GM21526 (cell line): ENCODE measurements around the gene FSTL4.

Source experiments
- ATAC-seq: cut with Tn5 transposase; IDR thresholded peaks from one replicate; pipeline ENCODE4 v1.9.1; 2021; ENCODE audit warnings: moderate library complexity; ENCODE audit not compliant: unreplicated experiment, low FRiP score

Gene FSTL4

DNA sequence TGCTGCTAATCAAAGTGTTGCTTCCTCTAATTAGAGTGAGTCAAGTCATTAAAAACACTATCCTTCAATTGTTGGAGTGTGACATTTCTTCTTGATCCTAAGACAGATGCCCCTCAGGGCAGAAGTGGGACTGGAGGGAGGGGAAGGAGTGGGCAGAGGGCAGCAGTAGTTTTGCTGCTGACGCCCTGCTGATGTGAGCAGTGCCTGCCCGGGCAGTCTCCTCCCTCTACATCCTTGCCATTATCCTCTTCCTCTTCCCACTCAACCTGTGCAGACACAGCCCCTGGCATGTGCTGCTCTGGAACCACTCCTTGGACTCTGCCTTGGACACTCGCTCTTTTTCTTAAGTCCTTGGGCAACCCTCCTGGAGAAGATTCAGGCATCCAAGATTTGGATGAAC, 328.0 kb downstream of the FSTL4 start:
- ATAC-seq: no peak

DNA sequence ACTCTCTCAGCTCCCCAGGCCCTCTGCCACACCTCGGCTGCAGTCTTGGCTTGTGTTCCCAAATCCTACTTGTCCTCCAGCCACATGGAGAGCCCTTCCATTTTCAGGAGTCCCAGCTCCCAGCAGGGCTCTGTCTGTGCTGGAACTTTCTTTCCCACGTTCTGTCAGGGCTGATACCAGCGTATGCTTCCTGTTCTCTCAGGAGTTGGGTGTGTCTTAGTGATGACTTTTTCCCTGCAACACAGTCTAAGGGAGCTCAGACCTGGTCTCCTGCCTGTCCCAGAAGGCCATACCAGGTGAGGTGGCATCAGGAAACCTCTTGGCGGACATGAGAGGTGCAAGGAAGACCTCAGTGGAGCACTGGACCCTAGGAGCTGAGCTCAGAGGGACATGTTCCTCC, 334.0 kb downstream of the FSTL4 start:
- no peak for ATAC-seq

DNA sequence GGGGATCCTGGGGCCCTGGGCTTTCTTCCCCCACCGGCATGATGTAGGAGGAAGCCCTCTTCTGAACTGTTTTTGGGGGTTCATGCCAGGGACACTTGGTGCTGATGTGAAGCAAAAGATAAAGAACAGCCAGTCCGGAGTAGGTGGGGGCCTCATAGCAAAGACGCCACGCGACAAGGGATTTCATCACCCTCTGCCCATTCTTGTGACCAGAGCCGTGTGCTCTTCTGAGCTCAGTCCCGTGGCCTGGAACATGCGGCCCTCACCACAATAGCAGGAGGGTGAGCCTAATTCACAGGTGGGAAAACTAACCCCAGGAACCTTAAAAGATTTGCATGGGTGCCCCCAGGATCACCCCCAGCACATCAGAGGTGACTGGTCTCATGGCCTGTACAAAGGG, 334.6 kb downstream of the FSTL4 start:
- ATAC-seq: no peak

DNA sequence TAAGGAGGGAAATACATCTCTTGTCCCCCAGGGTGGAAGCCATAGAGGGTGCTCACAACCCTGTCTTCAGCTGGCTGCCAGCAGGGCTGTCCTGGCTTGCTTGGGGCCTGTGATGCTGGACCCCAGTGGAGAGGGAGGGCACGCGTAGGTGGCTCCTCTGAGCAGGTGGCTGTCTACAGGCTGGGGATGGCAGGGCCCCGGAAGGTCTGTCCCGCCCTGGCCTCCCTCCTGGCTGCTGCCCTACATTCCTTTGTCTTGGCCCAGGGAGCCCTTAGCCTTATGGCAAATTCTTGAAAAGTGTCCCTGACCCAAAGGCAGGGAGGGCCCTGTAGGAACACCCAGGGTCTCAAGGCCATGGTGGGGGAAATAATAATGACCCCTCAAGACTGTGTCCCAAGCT, 336.2 kb downstream of the FSTL4 start:
- no peak for ATAC-seq

DNA sequence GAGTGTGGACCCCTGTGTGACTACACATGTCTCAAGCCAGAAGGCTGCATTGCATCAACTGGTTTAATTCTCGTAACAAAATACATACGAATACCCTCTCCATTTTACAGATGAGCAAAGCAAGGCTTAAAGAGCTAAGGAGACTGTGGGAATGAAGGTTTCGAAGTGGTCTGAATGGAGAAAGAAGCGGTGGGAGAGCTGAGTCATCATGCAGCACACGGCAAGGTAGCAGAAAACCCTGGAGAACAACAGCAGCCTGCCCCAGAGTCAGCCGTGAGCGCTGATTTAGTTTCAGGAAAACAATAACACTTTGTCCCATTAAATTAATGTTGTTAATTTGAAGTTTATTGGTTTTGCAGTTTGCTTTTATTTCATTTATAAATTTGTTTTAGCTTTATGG, 336.7 kb downstream of the FSTL4 start:
- ATAC-seq: no peak

DNA sequence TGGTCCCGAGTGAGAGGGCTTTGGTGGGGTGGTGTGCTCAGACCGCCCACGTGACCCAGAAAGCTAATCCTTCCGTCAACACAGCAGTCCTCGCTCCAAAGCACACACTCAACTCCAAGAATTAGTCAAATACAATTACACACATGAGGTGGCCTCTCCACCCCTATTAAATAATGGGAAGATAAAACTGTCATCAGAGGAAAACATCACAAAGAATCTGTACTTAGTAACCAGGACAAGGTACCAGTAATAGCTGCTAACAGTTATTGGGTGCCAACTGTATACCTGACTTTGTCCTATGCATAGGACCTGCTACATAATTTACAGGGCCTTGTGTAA, 337.8 kb downstream of the FSTL4 start:
- ATAC-seq: no peak

DNA sequence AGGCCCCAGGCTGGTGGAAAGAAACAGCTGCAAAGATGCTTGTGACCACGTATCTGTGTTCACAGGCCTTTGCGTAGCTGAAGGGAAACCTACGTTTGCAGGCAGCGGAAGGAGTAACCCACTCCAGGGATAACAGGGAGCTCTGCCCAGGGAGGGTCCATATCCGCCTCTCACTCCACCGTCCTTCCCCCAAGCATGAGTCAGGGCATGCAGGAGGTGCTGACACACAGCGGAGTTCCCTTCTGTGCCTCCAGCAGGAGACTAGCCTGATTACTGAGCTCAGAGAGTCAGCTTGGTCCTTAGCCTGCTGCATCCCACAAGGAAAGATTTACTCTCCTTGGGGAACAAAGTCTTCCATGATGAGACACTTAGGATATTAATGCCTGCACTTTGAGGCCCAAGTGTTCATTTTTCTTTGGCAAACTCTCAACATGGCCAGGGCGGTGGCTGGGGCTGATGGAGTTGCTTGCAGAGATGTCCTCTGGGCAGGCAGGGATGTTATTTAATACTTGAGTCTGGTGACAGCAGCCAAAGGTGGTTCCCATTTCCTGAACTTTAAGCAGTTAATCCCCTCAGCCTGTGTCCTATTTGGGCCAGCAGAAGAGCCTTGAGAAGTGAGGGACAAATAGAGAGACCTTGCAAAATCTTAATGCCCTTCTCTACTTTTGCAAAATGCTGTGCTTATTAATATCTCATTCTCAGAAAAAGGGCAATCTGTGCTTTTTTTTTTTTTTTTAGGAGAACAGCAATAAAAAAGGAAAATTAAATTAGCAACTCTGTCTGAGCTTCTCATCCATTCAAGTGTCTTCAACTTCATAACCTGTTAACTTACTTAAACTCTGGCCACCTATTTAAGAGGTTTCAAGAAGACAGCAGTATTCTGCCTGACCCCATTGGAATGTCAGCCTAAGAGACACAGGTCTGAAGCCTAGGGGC, 338.4 kb downstream of the FSTL4 start:
- no peak for ATAC-seq

DNA sequence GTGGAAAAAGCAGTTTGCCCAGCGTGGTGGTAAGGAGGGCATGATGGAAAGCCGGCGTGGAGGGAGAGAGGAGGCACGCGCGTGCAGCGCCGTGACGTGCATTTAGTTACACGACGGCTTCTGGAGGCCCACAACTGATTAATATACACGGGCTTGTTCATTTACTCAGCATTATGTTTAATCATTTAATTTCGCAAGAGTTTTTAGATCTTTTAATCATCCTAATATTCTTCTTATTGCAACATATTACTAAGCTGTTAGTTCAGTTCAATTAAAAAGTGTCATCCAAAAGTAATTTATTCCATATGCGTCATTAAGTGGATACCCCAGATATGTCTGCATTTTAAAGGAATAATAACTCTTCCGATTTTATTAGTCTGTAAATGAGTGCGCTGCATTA, 340.0 kb downstream of the FSTL4 start:
- no peak for ATAC-seq

DNA sequence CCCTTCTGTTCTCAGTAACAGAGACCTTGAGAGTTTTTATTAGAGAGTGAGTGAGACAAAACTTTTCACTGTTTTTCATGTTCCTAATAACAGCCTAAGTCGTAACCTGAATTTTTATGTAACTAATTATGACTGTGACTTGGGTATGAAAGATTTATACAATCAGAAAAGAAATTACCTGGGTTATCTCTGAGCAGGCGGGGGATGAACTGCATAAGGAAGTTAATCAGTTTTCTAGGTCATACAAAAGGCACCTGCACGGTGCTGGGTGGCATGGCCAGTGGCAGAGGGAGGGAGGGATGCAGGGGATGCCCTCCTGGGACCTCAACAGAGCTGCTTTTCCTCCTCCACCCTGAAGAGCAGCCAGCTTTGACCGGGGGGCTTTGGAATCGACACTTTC, 340.7 kb downstream of the FSTL4 start:
- no peak for ATAC-seq

DNA sequence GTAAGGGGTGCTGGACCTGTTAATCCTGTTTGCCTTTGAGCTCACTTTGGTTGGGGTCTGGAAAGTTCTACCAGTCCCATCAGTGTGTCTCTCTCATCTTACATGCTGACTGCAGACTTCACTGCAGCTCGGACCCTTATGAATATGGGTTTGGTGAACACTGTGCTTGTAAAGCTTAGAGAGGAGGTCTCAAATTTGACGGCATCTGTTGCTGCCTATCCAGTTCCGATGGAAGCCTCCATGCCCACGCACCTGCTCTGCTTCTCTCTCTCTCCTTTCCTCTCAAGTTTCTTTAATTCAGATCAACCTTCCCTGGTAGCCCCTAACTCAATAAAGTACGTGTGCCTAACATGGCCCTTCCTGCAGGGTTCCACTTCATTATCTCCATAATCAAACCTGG, 342.6 kb downstream of the FSTL4 start:
- ATAC-seq: no peak

DNA sequence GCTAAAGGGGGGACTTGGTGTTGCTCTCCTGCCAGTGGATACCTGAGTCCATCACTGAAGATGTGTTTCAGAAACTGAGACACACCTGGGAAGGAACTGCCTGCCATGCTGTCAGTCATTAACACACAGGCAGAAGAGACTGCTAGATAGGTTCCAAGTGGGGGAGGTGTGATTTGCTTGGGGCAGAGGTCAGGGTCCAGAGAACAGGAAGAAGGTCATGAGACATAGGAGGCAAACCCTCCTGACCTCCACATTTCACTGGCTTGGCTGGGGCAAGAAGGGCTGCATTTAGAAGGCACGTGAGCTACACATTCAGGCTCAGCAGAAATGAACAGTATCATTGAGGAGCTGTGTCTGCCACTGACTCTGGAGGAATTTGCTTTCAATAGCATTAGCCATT, 344.7 kb downstream of the FSTL4 start:
- ATAC-seq: no peak

DNA sequence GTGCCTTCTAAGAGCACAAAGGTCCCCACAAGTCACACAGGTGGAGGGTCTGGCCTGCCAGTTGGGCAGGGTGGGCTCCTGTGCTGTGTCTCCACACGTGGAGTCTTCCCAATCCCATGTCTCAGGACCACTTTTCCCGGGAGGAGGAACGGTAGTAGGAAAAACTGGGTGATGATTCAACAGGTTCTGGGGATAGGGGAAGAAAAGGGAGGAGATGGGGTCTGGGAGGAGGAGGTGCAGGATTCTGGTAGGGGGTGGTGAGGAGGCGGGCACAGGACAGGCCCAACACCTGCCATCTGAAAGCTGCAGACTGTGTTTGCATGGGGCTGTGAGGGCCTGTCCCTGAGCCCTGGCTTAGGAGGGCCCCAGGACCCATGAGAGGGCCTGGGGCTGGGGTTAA, 345.4 kb downstream of the FSTL4 start:
- no peak for ATAC-seq

DNA sequence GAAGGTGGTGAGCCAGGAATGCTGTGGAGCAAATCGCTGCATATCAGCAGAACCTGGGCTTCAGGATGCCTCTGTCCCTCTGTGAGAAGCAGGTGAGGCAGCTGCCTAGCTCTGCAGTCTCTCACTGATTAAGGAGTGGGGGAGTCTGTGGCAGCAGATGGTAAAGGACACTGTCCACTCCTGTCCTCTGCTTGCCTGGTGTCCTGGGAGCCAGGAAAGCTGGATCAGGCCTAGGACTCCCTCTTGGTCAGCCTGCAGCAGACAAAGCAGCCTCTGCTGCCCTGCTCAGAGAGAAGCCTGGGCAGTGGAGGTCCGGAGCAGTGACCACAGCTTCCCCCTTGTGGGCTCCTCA, 345.8 kb downstream of the FSTL4 start:
- no peak for ATAC-seq

DNA sequence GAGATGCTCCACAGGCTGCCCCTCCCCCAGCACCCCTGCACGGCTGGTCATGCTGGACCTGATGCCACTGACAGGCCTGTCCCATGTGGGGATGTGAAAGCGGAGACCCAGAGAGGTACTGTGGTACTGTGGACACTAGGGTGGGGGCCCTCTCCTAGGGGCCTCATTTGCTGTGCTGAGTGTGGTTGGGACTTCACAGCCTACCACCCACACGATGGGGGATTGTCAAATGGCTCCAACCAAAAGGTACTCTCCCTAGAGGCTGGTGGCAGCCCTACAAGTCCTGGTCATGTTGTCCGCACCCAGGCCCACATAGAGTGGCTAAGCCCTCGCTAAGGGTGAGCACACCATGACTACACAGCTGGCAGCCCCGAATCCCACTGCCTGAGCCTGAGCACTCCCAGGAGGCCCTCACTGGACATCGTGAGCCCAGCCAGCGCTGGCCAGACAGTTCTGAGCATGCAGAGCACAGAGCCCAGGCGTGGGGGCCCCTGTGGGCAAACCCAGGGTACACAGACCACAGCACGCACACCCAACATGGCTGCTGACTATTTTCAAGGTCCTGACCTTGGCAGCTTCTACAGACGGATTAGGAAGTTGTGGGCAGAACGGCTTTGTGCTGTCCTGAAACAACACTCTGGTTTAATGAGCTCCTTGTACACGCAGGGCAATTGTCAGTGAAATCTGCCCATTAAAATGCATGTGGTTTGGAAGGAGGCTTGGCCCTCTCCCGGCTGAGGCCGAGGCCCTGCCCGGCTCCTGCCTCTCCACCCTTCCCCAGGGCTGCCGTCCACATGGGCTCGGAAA, 346.4 kb downstream of the FSTL4 start:
- ATAC-seq: no peak

DNA sequence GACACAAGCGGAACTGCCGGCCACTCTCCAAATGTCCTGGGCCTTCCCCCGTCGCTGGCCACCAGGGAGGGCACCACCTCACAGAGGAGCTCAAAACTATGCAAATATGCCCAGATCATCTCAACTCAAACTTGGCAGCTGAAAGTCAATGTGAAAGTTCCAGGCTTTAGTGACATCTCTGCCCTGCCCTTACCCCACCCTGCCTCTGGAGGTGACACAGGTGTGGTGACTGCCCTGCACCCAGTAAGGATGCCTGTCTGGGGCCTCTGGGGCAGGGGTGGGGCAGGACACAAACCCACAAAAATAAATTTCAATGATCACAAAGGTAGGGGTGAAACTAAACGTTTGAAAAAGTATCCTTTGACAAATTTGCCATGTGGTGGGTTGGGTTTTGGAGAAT, 347.1 kb downstream of the FSTL4 start:
- ATAC-seq: no peak

DNA sequence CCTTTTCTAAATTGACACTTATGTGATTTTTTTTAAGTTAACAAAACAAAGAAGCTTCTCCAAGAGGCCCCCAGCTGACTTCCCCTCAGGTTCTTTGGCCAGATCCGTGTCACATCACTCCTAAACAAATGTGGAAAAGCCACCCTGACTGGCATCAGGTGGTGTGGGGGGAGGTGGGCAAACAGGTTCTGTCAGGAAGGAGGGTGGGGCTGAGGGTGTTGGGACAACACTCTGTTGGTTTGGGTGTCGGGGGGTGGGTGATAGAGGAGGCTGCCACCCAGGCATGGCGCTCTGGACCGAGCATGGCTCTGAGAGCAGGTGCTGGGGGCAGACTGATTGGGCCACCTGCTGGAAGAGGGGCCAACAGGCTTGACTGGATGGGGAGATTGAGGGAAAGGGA, 349.7 kb downstream of the FSTL4 start:
- no peak for ATAC-seq

DNA sequence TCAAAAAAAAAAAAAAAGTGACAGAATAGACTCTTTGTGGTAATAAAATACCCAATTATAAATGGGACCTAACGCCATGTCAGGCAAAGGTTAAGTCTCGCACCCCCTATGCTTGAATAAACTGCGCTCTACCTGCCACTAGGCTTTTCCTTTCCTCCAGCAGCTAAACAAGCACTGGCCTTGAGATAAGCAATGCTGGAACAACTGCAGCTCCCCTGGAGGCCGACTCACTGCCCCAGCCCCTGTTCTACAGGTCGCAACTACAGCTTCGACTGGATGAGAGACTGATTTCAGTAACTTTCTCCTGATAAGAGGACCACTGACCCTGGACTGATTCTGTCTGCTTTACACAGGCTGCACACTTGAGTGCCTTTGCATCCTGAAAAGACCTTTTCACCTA, 350.3 kb downstream of the FSTL4 start:
- ATAC-seq: no peak

DNA sequence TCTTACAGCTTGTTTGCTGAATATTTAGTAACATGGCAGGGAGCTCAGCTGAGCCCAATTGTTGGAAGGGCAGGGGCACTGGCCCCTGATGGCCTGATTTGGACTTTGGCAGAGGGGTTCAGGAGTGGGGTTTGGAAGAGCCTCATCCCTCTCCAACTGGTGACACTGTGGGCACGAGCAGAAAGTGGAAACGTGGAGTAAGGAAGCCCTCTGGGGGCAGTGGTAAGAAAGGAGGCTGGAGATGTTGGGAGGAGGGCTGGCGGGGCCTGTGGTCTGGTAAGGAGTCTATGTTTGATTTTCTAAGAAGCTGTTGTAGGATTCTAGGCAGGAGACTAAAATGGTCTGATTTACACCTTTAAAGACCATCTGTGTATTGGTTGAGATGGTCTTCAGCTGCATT, 351.6 kb downstream of the FSTL4 start:
- no peak for ATAC-seq

DNA sequence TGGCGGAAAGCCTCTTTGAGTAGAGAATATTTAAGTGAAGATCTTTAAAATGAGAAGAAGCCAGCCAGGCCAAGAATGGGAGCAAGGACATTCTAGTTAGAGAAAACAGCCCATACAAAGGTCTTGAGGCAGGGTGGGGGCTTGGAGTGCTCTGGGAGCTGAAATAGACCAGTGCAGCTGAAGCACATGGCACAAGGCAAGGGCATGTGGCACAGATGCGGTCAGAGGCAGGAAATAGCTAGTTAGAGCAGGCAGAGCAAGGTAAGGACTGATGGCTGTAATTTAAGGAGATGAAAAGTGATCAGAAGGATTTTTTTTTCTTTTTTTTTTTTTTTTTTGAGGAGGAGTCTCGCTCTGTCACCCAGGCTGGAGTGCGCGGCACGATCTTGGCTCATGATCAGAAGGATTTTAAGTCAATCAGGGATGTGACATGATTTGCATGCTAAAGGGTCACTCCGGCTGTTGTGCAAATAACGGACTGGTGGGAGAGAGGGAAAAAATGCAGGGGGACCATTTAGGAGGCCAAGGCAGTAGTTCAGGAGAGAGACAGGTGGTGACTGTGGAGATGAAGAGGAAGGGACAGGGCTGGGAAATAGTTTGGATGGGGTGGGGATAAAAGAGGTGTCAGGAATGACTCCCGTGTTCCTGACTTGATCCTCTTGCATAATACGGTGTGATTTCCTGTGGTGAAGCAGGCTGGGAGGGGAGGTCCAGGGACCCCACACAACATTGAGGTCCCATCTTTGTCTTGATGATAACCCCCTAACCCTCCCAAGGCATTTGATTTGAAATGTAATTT, 352.9 kb downstream of the FSTL4 start:
- no peak for ATAC-seq

DNA sequence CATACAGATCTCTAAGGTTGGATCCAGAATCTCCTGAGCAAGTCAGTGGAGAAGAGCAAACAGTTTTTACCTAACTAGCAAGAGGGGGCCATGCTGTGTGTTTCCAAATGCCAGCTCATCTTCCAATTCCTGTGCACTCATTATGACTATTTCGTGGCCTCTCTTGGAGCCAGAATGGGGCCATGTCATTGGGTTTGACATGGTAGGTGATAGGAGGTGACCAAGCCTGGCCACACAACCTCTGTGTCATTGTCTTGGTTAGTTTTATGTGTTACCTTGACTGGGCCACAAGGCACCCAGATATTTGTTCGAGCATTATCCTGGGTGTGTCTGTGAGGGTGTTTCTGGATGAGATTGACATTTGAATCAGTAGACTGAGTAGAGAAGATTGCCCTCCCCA, 354.4 kb downstream of the FSTL4 start:
- no peak for ATAC-seq

DNA sequence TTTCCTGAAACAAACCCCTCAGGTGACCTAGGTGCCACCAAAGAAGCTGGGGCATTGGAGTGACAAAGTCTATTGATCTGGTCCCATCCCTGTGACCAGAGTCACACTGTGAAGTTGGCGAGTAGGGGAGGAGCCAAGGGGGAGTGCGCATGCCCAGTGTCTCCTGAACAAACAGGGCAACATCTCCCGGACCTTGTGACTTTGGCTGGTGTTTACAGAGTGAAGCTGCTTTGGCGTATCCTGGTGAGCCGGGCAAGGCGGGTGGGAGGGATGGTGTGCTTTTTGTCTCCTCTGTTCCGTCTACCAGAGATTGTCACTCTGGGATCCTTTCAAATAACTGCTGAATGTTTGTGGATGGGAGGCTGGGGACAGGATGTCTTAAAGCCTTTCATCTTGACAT, 356.1 kb downstream of the FSTL4 start:
- no peak for ATAC-seq
